Right kidney (tissue), 1 donor: ENCODE measurements around the gene MTRF1.
"Not testable (repeated sequence)": the region's sequence is repeated elsewhere in the genome, so short reads cannot be mapped to it uniquely, and the experiment has no call there.

Experiments used
- DNase-seq: peaks from one replicate; pipeline ENCODE4 v3.0.0-alpha.2; 2016

The MTRF1 gene

DNA sequence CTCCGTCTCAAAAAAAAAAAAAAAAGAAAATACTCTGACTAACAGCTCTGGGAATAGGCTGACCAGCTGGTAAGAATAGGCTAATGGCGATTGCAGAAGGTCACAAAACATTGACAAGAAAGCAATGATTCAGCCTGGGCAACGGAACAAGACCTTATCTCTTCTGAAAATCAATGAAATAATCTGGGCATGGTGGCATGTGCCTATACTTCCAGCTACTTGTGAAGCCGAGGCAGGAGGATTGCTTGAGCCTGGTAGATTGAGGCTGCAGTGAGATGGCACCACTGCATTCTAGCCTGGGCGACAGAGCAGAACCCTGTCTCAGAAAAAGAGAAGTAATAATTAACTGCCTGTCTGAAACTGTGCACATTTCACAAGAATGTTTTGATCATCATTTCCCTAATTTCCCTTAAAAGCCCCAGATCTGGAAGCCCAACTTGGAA lies 18.8 kb upstream of the MTRF1 start:
- DNase-seq, result no peak

DNA sequence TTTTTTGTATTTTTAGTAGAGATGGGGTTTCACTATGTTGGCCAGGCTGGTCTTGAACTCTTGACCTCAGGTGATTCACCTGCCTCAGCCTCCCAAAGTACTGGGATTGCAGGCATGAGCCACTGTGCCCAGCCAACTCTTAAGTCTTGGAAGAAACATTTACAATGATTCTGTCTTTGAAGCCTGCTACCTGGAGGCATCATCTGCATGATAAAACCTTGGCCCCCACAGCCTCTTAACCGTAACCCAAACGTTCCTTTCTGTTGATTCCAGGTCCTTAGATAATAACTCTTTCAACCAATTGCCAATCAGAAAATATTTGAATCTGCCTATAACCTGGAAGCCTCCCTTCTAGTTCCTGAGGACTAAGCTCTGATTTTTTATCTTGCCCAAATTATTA lies 15.8 kb upstream of the MTRF1 start:
- DNase-seq, result not testable (repeated sequence)

DNA sequence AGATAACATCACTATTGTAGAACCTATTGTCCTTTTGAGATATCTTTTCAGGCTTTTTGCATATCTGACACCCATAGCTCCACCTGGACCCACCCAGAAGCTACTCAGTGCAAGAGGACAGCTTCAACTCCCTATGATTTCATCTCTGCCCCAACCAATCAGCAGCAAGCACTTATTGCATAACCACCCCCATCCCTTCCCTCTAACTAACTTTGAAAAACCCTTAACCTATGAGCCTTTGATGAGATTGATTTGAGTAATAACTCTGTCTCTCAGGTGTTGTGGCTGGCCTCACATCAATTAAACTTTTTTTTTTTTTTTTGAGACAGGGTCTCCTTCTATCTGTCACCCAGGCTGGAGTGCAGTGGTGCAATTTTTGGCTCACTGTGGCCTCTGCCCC lies 13.4 kb upstream of the MTRF1 start:
- DNase-seq, result no peak

DNA sequence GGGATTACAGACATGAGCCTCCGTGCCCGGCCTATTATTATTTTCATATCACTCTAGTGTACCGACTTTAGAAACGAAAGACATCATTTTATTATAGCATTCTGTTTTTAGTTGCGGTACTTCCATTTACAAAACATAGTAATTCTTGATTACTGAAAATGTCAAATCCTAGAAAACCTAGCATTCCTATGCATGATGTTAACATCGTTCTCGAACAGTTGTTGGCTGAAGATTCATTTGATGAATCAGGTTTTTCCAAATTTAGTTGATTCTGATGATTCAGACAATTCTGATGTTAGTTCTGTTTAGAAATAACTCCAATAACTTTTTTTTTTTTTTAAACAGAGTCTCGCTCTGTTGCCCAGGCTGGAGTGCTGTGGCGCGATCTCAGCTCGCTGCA lies 11.5 kb upstream of the MTRF1 start:
- DNase-seq, result no peak

DNA sequence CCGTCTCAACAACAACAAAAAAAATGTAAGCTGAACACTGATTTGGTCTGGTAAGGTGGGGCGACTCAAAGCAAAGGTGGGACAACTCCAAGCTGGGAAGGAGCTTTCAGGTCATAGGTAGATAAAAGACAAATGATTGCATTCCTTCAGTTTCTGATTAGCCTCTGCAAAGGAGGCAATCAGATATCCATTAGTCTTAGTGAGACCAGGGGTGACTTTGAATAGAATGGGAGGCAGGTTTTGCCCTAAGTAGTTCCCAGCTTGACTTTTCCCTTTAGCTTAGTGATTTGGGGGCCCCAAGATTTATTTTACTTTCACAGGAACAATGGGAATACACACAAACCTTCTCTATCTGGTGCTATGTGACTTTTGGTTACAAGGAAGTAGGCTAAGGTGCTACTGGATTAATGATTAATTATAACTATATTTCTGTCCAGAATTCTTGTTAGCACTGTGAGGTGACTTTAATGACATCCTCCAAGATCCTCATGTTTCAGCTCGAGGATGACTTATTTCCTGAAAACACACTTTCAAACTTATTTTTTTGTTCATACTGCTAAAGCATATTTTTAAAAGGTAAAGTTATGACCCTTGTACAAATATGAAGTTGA lies 10.6 kb upstream of the MTRF1 start:
- DNase-seq, result no peak

DNA sequence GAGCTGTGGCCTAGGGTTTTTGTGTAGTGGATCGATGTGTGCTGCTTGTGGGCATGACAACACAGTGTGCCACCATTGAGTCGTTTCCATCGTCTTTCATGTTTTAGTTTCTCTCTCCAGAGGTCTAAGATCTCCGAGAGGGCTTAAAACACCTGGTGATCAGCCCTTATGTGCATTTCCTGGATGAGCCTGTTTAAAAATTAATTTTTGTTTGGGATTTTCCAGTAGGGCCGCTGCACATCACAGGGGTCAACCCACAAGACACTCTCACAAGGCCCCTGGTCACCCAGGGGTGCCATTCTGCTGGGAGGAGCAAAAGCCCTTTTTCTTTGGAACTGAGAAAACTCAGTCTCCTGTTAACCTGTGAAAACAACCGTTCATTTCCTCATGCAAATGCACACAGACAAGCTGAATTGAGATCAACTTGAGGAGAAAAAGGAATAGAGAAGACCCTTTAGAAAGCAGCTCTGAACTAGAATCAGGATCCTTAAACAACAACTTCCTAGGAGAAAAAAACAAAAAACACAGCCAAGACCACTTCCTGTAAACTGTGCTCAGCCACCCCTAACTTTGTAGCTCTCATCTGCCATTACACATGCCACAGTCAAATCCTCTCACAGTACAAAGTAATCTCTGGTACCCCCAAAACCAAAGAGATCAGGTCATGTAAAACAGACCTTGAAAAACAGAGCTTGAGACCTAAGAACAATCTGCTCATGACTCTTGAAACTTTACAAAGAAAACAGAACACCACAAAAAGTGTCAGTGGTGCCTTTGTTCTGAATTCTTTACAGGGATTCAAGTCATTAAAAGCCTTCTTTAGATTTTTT lies 8.3 kb upstream of the MTRF1 start:
- no peak for DNase-seq

DNA sequence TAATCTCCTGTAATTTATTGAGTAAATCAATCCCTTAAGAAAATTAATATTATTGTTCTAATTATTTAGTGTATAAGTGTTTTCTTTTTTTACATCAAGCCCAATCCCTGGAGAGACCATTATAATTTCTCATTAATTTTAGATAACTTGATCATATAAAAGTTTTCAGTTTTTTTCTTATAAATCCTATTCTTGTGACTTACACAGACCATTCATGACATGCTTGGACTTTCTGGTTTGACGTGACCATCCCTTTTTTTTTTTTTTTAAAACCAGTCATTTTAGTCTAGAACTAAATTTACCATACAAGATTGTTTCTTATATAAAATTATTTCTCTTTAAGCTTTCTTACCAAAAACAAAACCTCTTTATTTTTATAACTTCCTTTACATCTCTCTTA lies 5.4 kb upstream of the MTRF1 start:
- DNase-seq, result peak; percentile 4

DNA sequence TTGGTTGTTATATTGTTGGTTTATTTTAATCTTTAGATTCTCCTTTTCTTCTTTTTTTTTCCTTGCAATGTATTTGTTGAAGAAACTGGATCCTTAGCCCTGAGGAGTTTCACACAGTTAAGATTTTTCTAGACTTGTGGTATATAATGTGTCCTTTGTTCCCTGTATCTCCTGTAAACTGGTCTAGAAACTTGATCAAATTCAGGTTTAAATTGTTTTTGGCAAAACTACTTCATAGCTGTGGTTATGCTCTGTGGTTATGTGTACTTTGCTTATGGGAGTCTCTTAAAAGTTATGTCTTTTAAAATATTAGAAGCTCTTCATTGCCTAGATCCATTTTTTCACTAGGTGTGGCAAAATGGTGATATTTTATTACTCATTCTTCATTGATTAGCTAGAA lies 3.7 kb upstream of the MTRF1 start:
- DNase-seq, result no peak

DNA sequence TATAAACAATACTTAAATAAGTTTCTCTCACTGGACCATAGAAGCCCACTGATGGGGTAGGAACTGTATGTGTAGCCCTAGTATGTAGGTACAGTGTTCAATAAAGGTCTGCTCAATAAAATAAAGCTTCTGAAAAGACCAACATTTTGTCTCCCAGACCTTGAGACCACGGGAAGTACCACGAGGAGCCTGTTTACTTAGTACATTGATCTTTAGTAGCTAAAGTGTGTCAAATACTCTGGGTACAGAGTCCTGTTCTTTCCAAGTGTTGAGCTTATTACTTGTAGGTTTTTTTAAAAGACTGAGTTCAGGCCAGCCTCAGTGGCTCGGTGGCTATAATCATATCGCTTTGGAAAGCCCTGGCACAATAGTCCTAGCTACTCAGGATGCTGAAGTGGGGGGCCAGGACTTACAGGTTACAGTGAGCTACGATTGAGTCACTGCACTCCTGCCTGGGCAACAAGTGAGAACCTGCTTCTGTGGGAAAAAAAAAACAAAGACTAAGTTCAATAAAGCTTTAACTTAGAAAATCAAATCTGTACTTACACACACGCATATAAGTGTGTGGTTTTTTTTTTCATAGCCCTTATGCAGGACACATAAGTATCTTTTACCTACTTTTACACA lies 3.4 kb downstream of the MTRF1 start:
- DNase-seq, result no peak

DNA sequence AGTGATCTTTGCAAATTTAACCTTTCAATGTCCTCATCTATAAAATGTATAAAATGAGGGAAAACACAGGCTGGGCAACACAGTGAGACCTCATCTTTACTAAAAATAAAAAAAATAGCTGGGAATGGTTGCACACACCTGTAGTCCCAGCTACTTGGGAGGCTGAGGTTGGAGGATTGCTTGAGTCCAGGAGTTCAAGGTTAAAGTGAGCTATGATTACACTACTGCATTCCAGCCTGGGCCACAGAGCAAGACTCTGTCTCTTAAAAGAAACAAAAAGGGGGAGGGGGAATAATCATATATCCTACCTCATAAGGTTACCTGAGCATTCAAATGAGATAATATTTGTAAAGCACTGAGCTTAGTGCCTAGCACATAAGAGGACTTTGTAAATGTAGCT lies 5.8 kb downstream of the MTRF1 start:
- DNase-seq, result no peak

DNA sequence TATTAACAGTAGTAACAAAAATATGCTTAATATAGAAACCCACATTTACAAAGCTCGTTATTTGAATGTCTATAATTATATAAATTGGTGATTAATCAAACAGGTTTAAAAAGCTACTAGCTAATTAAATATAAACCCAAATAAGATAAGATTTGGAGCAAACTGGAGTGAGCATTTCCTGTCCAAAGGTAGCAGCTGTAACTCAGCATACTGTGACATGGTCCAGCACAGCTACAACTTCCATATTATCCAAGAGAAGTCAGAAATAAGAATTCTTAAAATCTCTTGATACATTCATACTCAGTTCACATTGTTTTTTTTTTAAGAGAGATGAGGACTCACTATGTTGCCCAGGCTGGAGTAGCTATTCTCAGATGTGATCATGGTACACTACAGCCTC lies 8.5 kb downstream of the MTRF1 start:
- no peak for DNase-seq

DNA sequence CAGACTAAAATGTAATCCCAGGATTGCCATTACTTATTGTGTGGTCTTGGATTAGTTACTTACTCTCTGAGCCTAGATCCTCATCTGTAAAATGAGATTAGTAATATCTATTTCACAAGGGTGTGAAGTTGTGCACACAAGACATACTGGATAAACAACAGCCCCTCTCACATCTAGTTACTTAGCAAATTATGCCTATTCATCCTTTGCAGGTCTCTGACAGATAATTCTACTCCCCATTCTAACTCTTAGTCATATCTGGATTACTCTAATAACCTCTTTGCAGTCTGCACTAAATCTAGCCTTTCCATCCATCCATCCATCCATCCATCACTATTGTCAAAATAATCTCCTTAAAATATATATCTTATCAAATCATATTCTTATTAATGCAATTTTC lies 12.4 kb downstream of the MTRF1 start:
- no peak for DNase-seq

DNA sequence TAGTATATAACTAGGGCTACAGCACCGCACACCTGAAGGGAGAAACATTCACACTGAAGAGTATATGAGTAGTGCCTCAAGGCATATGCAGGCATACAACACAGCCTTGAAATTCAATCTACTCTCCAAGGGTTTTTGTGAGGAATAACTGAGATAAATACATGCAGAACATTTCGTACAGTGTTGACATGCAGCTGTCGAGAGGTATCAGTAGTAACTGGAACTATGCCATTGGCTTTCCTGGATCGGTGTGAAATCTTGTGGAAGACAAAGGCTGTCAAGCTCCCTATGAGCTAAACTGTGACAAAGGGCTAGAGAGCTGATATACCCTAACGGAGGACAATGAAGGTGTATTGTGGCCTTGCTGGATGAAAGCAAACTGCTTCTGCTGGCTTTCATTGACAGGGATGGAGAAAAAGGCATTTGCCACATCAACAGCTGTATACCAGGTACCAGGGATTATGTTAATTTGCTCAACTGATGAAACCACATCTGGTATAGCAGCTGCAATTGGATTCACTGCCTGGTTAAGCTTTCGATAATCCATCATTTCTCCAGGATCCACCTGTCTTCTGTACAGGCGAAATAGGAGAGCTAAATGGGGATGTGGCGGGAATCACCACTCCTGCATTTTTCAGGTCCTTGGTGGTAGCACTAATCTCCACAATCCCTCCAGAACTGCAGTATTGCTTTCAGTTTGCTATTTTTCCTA lies 16.3 kb downstream of the MTRF1 start:
- no peak for DNase-seq

DNA sequence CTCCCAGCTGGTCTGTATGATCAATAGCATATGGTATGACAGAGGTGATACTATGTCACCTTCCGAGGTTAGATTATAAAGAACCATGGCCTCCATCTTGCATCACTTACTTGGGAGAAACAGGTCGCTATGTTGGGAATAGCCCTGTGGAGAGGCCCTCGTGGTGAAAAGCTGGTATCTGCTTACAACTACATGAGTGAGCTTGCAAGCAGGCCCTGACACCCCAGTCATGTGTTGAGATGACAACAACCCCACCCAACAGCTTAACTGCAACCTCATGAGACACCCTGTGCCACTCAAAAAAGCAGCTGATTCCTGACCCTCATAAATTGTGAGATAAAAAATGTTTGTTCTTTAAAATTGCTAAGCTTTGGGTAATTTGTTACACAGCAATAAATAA lies 18.8 kb downstream of the MTRF1 start:
- DNase-seq, result no peak

DNA sequence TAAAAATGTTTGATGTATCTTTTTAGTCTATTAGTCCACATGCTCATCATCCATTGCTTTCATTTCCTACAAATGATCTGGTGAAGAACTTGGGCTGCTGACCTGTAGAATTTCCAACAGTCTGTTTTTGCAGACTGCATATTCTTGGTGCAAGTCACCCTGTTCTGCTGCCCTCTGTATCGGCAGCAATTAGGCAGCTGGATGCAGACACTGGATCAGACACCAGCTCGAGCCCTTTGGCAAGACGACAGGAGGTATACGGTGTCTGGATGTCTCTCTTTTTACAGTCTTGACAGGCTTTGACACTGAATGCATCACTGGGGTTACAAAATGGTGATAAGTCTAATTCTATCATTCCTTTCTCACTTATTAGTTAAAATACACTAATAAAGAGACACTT lies 21.8 kb downstream of the MTRF1 start:
- no peak for DNase-seq

DNA sequence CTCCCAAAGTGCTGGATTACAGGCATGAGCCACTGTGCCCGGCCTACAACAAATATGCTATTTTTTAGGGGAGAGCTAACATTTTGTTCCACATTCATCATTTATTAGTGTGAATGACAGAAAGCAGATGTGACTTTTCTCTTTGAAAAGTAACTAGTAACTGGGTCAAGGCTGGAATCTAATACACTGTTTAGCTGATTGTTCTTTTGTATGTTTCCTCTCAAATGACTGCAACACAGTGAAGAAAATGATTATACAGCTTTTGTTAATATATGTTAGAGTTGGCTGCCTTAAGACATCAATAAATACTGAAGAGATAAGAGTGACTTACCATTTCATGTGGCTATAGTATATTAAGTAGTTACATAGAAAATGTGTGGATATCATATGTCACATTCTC lies 27.0 kb downstream of the MTRF1 start:
- no peak for DNase-seq

DNA sequence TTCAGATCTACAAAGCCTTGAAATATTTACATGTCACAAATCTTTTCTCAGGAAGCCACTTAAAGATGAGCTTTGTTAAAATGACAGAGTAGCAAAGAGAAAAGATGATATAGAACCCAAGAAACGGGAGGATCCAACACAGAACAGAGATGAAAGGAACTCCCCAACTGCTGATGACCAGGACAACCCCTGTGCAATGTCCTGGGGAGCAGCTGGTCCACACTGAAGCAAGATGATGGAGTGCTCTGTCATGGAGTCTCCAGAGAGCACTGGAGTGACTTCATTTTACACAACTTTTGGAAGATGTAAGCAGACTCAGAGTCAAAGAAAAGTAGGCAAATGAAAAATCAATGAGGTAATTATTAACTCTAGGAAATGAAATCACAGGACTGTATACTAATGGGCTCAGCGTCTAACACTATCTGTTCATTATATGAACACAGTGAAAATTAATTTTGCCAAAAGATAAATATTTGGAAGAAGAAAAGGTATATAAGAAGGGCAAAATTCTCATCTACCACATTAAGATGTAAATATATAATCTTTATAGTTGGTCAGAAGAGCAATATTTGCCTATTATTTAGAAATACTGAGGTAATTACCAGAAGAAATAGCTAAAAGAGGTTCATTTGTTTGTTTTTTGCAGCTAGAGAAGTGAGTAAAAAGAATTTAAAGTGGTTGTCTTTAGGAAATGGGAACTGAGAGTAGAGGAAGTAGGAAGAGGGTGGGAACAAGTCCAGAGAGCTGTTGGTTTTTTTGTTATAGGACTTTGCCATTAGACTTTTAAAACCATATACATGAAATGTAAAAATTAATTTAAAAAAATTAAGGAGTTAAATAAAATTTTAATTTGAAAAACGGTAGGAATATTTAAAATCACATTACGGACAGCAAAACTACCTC lies 30.5 kb downstream of the MTRF1 start:
- no peak for DNase-seq

DNA sequence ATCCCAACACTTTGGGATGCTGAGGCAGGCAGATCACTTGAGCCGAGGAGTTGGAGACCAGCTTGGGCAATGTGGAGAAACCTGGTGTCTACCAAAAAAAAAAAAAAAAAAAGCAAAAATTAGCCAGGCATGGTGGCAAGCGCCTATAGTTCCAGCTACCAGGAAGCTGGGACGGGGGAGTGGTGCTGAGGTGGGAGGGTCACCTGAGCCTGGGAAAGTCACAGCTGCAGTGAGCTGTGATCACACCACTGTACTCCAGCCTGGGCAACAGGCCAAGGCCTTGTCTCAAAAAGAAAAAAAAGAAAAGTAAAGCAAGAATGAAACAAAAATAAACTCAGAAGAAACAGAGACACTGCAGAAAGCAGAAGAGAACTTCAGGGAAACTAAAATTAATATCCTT lies 31.6 kb downstream of the MTRF1 start:
- no peak for DNase-seq

DNA sequence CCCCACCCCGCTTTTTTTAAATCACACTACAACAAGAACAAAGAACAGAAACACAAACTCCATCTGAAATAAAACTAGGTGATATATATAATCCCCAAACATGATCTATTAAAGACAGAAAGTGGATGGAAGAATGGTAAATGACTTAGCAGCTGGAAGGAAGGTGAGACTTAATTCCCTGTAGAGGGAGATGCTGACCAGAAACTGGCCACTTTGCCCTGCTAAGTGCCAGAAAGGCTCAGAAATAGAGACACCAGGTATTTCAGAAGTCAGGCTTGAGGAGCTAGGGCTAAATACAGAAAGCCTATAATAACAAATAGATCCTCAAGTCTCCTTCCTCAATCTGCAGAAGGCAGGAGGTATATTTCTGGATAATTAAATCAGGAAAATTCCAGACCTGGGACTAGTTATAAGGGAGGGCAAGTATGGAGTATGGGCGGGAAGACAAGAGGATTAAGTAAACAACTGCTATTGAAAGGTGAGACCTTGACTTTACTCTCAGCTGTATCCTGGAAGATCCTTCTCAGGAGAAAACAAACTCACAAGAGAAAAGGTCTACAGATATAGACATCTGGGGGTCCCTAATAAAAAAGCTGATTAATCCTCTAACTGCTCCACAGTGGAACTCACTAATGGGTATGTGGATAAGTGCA lies 32.2 kb downstream of the MTRF1 start:
- DNase-seq, result no peak

DNA sequence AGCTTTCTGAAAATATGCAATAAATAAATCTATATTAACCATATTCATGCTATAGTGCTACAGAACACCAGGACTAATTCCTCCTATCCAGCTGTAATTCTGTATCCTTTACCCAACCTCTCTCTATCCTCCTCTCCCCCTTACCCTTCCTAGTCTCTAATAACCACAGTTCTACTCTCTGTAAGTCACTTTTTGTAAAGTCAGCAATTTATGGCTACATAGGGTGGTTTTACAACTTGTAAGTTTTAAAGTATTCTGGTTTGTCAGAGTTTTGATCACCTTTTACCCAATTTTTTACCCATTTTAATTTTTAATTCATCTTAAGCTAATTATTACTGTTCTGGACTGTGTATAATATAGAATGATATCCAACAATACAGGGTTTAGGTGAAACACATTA lies 34.0 kb downstream of the MTRF1 start:
- DNase-seq, result no peak
